Esophagus squamous epithelium (tissue), 4 donors: ENCODE measurements around the gene BASP1.

ENCODE experiments used
- CTCF ChIP-seq, 6 experiments: fragments of 450-650 bp in 4 of 6; fragments of 200-600 bp in 2 of 6; sonication (generic) in 2 of 6; IDR thresholded peaks; one replicate each; pipeline ENCODE4 v1.5.1; 2016 to 2019; ENCODE audit warnings: antibody characterized with exemption in 6 of 6, mild to moderate bottlenecking in 4 of 6, moderate library complexity in 4 of 6
- POLR2A ChIP-seq, 4 donors: fragments of 450-650 bp; IDR thresholded peaks; one replicate each; pipeline ENCODE4 v1.6.1; 2017; ENCODE audit warnings: antibody characterized with exemption in 4 of 4, mild to moderate bottlenecking in 4 of 4, moderate library complexity in 3 of 4

GRCh38 chr5:17275289-17276158 is 58.1 kb downstream of the BASP1 start:
- TF ChIP-seq CTCF (IDR thresholded peaks at IDR 0.05) = no peak
- no peak for TF ChIP-seq POLR2A (IDR thresholded peaks at IDR 0.05)
